ENCODE measurements around the gene XRCC3. TPM values are rescaled to one million over a fixed set of nuclear protein-coding genes. Genes with fewer than 3 reads are reported as not detected.

XRCC3 gene
- polyA plus RNA-seq, 3 donors: 2.4 to 3.6 (median 3.1) TPM

- H3K27ac ChIP-seq (ENCODE audit: low read depth, low read length): no peak overlapping the region
- 92 to 96% (median 94%) methylated on average over 30 of the region's 30 CpGs for WGBS, 3 donors
Measured at GRCh38 chr14:103739793-103740501, 24.7 kb upstream of the XRCC3 start.

DNA sequence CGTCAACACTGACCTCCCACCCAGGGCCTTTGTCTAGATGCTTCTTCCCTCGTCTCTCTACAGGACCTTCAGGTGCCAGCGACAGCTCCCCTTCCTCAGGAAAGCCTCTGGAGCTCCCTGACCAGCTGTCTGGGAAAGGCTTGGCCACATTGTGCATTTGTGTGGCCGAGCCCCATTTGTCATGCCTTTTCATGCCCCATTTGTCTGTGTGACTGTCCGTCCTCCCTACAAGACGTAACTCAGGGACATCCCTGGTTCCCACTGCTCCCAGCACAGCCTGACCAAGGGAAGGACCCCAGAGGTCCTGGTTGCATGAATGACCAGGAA, 24.2 kb upstream of the XRCC3 start:
- WGBS, 3 donors: 84 to 92% (median 91%) methylated on average over 6 of the region's 6 CpGs

DNA sequence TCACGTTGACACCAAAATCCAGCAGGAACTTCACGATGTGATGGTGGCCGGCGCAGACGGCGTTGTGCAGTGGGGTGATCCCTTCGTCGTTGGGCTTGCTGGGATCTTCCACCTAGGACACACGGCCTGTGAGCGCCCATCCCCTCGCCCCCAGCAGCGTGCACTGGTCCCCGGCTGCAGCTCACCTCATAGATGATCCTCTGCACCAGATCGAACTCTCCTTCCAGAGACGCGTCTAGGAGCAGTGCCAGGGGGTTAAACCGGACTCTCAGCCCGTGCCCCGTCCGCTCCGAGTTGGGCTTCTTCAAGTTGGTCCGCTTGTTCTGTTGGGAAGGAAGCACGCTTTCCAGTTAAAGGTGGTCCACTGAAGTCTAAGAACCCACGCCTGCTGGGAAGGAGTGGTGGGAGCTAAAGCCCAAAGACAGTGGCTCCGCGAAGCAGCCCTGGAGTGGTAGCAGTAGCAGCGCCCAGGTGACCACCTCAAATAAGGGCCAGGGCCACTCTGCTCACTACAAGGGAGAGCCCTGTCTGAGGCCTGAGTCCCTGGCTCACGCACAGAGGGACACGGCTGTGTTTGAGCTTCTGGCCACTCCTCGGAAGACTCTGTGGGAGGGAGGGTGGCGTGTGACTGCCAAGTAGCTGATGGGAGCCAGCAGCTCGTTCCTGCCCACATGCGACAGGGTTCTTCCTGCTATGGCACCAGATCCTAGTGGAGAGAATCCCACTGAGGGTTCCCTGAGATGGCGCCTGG, 23.6 kb upstream of the XRCC3 start:
- no peak overlapping the region for H3K27ac ChIP-seq (ENCODE audit: low read depth, low read length)
- 89 to 91% (median 90%) methylated on average over 34 of the region's 34 CpGs for WGBS, 3 donors

More for the DNA sequence above, 24.2 kb upstream of the XRCC3 start:
- no peak overlapping the region for H3K27ac ChIP-seq (ENCODE audit: low read depth, low read length)

GRCh38 chr14:103738166-103738565, 22.9 kb upstream of the XRCC3 start:
- H3K27ac ChIP-seq (ENCODE audit: low read depth, low read length): no peak overlapping the region
- WGBS, 3 donors: 82 to 87% (median 84%) methylated on average over 10 of the region's 10 CpGs

DNA sequence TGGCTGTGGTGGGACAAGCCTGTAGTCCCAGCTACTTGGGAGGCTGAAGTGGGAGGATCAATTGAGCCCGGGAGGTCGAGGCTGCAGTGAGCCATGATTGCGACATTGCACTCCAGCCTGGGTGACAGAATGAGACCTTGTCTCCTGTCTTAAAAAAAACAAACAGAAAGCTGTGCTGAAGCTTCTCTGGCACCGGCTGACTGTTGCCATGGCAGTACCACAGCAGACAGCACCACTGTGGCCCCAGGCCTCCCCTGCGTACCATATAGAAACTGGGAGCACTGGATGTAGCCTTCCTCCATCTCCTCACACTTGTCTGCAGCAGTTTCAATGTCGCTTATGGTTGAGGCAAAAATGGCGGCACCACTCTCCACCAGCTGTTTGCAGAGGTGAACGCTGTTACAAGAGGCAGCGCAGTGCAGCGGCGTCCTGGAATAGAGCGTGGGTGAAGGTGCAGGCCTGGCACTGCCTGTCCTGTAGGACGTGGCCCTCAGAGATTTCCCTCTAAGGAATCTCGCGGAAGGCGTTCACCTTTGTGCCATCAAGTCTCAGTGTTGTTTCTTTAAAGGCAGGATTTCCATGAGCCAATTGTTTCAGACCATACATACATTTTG, 22.3 kb upstream of the XRCC3 start:
- no peak overlapping the region for H3K27ac ChIP-seq (ENCODE audit: low read depth, low read length)
- WGBS, 3 donors: 90 to 93% (median 92%) methylated on average over 16 of the region's 16 CpGs

DNA sequence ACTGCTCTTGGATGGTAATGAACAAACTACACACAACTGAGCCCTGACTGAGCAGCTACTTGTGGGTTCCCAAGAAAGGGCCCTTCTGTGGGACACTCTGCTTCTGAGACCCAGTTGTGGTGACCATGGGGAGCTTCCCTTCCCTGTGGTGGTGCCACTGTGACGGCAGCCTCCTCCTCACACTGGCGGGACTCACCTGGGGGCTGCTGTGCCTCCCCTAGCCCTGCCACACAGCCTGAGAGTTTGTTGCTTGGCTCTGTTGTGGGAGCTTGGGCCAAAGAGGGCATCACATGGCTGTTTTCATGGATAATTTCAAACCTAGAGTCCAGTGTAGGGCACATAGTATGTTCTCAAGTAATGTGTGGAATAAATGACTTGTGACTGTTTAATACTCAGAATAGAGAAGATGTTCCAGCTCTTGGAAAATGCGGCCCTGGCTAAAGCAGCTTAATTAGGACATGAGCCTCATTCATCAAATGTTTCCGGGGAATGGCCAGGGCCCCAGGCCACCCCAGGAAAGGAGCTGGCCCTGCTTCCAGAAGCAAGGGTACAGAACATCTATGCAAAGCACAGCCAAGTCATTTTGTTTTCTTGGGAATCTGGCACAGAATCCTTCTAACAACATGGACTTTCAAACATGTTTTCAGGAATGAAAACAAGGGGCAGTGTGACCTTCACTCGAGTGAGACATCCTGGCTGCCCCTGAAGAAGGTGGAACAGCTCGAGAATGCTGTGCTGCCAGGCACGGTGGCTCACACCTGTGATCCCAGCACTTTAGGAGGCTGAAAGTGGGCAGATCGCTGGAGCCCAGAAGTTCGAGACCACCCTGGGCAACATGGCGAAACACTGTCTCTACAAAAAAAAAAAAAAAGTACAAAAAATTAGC, 21.5 kb upstream of the XRCC3 start:
- no peak overlapping the region for H3K27ac ChIP-seq (ENCODE audit: low read depth, low read length)
- 76 to 80% (median 77%) methylated on average over 10 of the region's 10 CpGs for WGBS, 3 donors

DNA sequence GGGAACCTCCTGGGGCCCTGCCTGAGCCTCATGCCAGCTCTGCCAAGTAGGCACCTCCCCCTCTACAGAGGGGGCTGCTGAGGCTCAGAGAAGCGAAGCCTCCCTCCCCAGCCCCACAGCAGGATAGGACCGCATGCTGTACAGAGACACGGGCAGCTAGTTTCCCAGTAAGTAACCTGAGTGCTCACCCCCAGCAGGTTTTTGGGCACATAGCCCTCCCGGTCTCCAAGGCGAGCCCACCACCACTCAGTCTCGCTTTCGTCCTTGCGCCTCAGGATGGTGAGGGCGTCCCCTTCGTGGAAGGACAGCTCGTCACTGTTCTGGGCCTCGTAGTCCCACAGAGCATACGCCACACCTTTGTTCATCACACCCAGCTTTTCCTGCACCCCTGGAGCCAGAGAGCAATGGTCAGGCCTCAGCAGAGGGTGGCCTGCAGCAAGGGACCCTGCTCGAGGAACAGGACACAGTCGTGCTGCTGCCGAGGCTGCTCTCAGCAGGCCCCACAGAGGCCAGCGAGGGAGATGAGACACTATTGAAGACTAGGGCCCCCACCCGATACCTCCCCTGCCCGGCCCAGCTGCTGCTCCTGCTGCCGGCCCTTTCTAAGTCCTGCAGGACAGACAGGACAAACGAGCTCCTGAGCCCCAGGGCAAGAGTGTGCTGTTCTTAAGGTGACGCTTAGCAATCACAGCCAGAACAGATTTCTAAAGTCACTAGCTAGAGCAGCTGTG, 20.7 kb upstream of the XRCC3 start:
- 85 to 88% (median 85%) methylated on average over 22 of the region's 22 CpGs for WGBS, 3 donors
- no peak overlapping the region for H3K27ac ChIP-seq (ENCODE audit: low read depth, low read length)

DNA sequence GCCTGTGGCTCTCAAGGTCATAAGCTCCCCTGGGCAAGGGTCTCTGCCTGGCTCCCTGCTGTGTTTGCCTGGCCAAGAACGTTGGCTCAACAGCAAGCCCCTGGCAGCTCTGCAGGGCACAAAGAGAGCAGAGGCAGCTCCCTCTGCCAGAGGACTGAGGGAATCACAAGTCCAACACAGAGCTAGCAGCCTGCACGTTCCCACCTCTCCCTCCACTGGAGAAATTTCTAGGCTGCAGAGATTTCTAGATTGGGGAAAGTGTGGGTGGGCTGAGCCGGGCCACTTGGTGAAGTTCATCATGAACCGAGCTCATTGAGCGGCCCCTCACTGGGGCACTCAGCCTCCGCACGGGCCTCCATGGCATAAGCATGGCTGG, 20.2 kb upstream of the XRCC3 start:
- 61 to 64% (median 63%) methylated on average over 7 of the region's 7 CpGs for WGBS, 3 donors
- H3K27ac ChIP-seq (ENCODE audit: low read depth, low read length): no peak overlapping the region

- no peak overlapping the region for H3K27ac ChIP-seq (ENCODE audit: low read depth, low read length)
- 65 to 73% (median 72%) methylated on average over 12 of the region's 12 CpGs for WGBS, 3 donors
Measured at GRCh38 chr14:103735022-103735421, 19.8 kb upstream of the XRCC3 start.

GRCh38 chr14:103734081-103734888, 19.0 kb upstream of the XRCC3 start:
- 90 to 92% (median 91%) methylated on average over 23 of the region's 23 CpGs for WGBS, 3 donors
- H3K27ac ChIP-seq (ENCODE audit: low read depth, low read length): no peak overlapping the region

- WGBS, 3 donors: 90 to 94% (median 91%) methylated on average over 14 of the region's 14 CpGs
Measured at GRCh38 chr14:103733651-103734050, 18.4 kb upstream of the XRCC3 start.

DNA sequence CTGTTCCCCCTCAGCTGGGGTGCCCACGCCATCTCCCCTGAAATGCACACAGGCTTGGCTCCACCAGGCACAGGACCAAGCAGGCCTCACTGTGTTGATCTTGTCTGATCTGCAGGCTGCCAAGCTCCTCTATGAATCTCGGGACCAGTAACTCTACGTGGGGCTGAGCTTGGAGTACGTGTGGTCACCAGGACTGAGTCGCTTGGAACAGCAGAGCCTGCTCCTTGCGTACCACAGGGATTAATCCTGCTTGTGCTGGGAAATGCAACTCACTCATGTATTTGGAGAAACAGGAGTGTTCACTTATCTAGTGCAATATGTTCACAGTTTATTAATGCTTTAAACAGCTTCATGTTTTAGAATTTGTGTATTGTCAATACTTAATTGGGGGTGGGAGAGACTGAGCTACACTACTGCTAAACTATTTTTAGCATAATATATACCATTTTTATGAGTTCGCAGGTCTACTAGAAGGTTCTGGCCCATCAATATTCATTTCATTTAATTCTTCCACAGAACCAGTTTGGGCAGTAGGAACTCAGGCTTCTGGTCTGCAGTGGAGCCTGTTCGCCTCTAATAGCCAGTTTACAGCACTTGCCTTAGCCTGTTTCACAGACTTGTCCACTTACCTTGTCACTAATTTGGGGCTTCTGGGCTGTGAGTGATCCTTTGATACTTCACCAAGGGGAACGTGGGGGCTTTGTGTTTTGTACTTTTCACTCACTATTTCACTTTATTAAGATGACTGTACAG, 17.8 kb upstream of the XRCC3 start:
- WGBS, 3 donors: 84 to 91% (median 86%) methylated on average over 9 of the region's 9 CpGs
- no peak overlapping the region for H3K27ac ChIP-seq (ENCODE audit: low read depth, low read length)

More at GRCh38 chr14:103733651-103734050, 18.4 kb upstream of the XRCC3 start:
- no peak overlapping the region for H3K27ac ChIP-seq (ENCODE audit: low read depth, low read length)

GRCh38 chr14:103731916-103732867, 16.9 kb upstream of the XRCC3 start:
- 92 to 96% (median 92%) methylated on average over 24 of the region's 24 CpGs for WGBS, 3 donors
- H3K27ac ChIP-seq (ENCODE audit: low read depth, low read length): no peak overlapping the region

GRCh38 chr14:103731481-103731880, 16.2 kb upstream of the XRCC3 start:
- WGBS, 3 donors: 84 to 94% (median 91%) methylated on average over 15 of the region's 15 CpGs

GRCh38 chr14:103730490-103731035, 15.3 kb upstream of the XRCC3 start:
- WGBS, 3 donors: 33 to 71% (median 70%) methylated on average over 14 to 15 of the region's 15 CpGs
- no peak overlapping the region for H3K27ac ChIP-seq (ENCODE audit: low read depth, low read length)

More at GRCh38 chr14:103731481-103731880, 16.2 kb upstream of the XRCC3 start:
- H3K27ac ChIP-seq (ENCODE audit: low read depth, low read length): no peak overlapping the region
